Epithelial cell of esophagus (primary cell): ENCODE data around the gene ALKBH5.

Experiments used
- DNase-seq: peaks from one replicate; pipeline ENCODE4 v3.0.0; 2010; ENCODE audit warnings: low read depth
- H3K4me3 ChIP-seq: 2 replicates; pipeline ENCODE4 v1.5.1; 2011; ENCODE audit warnings: mild to moderate bottlenecking, low read length, control low read depth
- CTCF ChIP-seq: IDR thresholded peaks from 2 replicates; pipeline ENCODE4 v1.5.1; 2011; ENCODE audit warnings: low read depth, mild to moderate bottlenecking, low read length, control low read depth, inconsistent platforms; ENCODE audit not compliant: insufficient read depth; ENCODE audit errors: missing control alignments

ALKBH5 gene

DNA sequence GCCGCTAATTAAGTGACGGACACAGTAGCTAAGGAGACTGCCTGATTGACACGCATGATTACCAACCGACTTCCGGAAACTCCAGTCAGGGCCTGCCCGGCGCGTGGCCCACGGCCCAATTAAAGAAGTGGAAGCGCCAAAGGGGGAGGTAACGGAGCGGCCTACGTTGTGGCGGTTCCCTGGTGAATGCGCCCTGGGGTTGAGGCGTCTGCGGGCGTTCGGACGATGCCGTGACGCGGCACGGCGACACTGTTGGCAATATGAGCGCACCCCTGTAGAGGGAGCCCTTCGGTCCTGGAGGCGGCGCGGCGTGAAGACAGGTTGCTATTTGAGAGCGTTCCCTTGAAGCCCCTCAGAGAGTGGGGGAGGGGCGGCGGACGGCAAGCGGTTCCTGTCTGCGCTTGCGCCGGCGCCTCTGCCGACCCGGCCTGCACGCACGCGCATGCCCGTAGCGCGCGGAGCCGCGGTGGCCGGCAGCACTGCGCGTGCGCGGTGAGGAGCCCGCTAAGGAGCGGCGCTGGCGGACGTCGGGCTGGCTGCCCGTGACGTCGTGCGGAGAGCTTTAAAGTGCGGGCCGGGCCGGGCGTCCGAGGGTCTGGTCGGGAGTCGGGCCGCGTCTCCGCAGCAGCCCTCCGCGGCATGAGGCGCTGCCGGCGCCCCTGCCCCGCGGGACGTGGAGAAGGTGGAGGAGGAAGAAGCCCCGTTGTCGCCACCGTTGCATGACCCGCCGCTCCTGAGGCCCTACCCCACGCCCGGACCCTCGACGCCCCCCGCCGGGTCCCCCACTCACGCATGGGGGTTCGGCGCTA is at the start of gene ALKBH5:
TSS of gene ALKBH5 (plus strand) at position 495 of the 809 bp plus-strand sequence. CDS start 416 bp downstream, outside the sequence.
- peak; percentile 100 for DNase-seq
- peak within 1 kb of the TSS; percentile 79 for H3K4me3 ChIP-seq
- TF ChIP-seq CTCF = no peak

DNA sequence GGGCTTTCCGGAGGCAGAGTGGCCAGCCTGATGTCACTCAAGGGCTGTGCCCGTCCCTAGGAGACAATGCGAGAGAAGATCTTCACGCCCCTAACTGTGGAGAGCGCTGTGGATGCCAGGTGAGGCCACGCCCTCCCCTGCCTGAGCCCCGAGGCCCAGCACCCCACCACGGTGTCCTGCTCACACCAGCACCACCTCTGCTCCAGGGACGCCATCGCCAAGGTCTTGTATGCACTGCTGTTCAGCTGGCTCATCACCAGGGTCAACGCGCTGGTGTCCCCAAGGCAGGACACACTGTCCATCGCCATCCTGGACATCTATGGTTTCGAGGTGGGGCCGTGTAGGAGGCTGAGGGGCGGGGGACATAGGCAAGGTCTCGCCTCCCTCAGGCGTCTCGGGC is 47.3 kb upstream of the ALKBH5 start:
- no peak for DNase-seq
- TF ChIP-seq CTCF = no peak
- H3K4me3 ChIP-seq = no peak overlapping the region

DNA sequence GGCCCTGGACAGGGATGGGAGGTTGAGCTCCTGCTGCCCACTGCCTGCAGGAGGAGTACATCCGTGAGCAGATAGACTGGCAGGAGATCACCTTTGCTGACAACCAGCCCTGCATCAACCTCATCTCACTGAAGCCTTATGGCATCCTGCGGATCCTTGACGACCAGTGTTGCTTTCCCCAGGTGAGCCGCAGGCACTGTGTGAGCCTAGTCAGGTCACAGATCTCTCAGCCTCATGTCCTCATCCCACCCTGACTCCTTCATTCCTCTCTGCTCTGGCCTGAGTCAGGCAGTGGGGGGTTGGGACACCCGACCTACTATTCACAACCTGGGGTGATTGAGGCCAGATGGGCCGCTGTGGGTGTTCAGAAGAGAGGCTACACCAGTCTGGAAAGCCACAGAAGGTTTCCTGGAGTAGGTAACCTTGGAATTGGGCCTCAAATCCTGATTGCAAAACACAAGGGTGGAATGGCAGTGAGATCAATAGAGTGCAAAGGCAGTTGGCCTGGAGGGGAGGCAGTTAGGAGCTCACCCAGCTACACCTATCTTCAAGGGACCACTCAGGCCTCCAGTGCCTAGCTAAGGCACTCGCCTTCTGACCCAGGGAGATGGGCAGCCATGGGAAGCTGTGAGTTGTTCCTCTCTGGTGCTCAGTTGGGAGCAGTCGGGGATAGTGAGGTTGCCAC is 45.4 kb upstream of the ALKBH5 start:
- TF ChIP-seq CTCF = no peak
- no peak for DNase-seq
- no peak overlapping the region for H3K4me3 ChIP-seq

DNA sequence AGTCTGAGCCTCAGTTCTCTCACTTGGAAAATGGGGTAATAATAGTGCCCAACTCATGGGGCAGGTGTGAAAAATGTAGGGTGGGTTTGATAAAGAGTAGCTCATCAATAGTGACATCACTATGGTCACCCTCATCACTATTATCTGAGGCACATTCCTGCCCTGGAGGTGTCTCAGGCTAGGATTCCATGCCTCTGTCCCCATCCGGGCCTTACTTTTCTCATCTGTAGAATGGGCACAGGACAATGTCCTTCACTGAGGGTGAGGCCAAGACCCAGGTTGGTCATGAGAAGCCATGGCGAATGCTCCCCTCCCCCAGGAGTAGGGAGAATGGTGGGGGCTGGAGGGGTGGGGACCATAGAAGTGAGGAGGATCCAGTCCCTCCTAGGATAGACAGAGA is 44.5 kb upstream of the ALKBH5 start:
- no peak for DNase-seq
- no peak overlapping the region for H3K4me3 ChIP-seq
- no peak for TF ChIP-seq CTCF

GRCh38 chr17:18139498-18139897 is 44.1 kb upstream of the ALKBH5 start:
- H3K4me3 ChIP-seq = no peak overlapping the region
- TF ChIP-seq CTCF = no peak
- no peak for DNase-seq

GRCh38 chr17:18139949-18140348 is 43.7 kb upstream of the ALKBH5 start:
- no peak overlapping the region for H3K4me3 ChIP-seq
- TF ChIP-seq CTCF = no peak
- no peak for DNase-seq
